ENCODE results near the gene PLXNA4. TPM values are rescaled to one million over a fixed set of nuclear protein-coding genes. Genes with fewer than 3 reads are reported as not detected.

Gene PLXNA4
- total RNA-seq, 1 experiment from 2014 or later: 0.10 TPM

DNA sequence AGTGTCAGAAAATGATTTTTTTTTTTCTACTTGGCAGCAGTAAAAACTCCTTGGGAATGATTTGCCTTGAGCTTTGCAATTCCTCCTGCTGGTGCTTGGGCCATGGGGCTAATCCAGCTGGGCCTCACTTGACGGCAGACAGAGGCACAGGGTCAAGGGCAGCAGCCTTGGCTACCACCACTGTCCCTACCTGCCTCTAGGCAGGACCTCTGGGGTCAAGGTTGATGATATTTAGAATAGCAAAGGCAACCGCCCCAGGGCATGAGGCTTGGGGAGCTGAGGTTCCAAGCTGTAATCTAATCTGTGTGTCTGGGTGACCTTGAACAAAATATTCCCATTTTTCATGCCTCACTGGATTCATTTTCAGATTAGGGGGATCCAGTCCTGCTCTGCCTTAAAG is 327.4 kb downstream of the PLXNA4 start:
- DNase-seq (ENCODE audit: low read depth, low spot score) (no peak), ATAC-seq (no peak)
- TF ChIP-seq SIN3A (IDR thresholded peaks at IDR 0.05; ENCODE audit: borderline replicate concordance, insufficient read depth, low read depth, low read length): no peak
- TF ChIP-seq, protein P1, sequence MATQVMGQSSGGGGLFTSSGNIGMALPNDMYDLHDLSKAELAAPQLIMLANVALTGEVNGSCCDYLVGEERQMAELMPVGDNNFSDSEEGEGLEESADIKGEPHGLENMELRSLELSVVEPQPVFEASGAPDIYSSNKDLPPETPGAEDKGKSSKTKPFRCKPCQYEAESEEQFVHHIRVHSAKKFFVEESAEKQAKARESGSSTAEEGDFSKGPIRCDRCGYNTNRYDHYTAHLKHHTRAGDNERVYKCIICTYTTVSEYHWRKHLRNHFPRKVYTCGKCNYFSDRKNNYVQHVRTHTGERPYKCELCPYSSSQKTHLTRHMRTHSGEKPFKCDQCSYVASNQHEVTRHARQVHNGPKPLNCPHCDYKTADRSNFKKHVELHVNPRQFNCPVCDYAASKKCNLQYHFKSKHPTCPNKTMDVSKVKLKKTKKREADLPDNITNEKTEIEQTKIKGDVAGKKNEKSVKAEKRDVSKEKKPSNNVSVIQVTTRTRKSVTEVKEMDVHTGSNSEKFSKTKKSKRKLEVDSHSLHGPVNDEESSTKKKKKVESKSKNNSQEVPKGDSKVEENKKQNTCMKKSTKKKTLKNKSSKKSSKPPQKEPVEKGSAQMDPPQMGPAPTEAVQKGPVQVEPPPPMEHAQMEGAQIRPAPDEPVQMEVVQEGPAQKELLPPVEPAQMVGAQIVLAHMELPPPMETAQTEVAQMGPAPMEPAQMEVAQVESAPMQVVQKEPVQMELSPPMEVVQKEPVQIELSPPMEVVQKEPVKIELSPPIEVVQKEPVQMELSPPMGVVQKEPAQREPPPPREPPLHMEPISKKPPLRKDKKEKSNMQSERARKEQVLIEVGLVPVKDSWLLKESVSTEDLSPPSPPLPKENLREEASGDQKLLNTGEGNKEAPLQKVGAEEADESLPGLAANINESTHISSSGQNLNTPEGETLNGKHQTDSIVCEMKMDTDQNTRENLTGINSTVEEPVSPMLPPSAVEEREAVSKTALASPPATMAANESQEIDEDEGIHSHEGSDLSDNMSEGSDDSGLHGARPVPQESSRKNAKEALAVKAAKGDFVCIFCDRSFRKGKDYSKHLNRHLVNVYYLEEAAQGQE (IDR thresholded peaks at IDR 0.05; ENCODE audit: insufficient read depth in 1 of 2, low read depth in 2 of 2, low read length in 1 of 2): no peak
- no peak for TF ChIP-seq TCF7L2 (IDR thresholded peaks at IDR 0.05; ENCODE audit: low read depth, low read length)
- TF ChIP-seq, protein P2, sequence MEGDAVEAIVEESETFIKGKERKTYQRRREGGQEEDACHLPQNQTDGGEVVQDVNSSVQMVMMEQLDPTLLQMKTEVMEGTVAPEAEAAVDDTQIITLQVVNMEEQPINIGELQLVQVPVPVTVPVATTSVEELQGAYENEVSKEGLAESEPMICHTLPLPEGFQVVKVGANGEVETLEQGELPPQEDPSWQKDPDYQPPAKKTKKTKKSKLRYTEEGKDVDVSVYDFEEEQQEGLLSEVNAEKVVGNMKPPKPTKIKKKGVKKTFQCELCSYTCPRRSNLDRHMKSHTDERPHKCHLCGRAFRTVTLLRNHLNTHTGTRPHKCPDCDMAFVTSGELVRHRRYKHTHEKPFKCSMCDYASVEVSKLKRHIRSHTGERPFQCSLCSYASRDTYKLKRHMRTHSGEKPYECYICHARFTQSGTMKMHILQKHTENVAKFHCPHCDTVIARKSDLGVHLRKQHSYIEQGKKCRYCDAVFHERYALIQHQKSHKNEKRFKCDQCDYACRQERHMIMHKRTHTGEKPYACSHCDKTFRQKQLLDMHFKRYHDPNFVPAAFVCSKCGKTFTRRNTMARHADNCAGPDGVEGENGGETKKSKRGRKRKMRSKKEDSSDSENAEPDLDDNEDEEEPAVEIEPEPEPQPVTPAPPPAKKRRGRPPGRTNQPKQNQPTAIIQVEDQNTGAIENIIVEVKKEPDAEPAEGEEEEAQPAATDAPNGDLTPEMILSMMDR (IDR thresholded peaks at IDR 0.05): no peak
- TF ChIP-seq POLR2AphosphoS5 (IDR thresholded peaks at IDR 0.05; ENCODE audit: low read depth, low read length): no peak
- ChIA-PET CTCF (no interaction called here), POLR2A (no interaction called here)
- H3K4me3 ChIP-seq (ENCODE audit: low read depth in 2 of 2, low read length in 2 of 2): no peak overlapping the region
- in situ Hi-C loops (cut with HindIII; ENCODE audit: low pct_unique_long_range_greater_than_20kb, low sequenced_read_pairs): no loop called here
- no peak overlapping the region for H3K27ac ChIP-seq (ENCODE audit: low read length)
- no peaks in the 10 kb centered on the region for H3K27me3 ChIP-seq (ENCODE audit: control insufficient read depth, insufficient read depth, low read length)
- no peaks in the 10 kb centered on the region for H3K9me3 ChIP-seq (ENCODE audit: control insufficient read depth, insufficient read depth, low read depth, low read length)
- H3K36me3 ChIP-seq (ENCODE audit: control insufficient read depth, insufficient read depth, low read length): no peaks in the 10 kb centered on the region
- intact Hi-C loops (cut with micrococcal nuclease; ENCODE audit: unreplicated experiment): no loop called here
- no peaks in the 10 kb centered on the region for H3K4me1 ChIP-seq (ENCODE audit: control insufficient read depth, insufficient read depth, low read length)
- no TSS peak for BruUV-seq (replicated peaks)

DNA sequence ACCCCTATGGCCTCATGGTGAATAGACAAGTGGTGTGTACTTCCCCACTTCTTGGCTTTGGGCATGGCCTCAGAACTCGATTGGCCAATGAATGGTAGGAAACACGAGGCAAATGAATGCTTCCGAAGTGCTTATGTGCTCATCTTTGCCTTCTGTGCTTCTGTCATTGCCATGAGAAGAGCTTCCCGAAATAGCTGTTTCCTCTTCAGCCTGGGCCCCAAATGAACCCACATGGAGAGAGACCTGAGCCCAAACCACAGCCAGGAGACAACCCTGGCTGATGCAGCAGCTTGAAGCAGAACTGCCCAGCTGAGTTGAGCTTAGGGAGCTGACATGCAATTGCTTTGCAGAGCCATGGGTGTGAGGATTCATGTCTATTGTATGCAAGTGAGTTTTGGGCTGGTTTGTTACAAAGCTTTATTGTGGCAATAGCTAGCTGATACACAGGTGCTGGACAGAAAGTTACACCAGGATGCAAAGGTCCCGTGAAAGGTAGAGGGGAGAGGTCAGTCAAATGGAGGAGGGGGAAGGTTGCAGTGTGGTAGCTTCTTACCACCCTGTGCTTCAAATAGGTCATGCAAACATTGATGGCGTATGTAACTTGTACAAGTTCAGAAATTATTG is 328.2 kb downstream of the PLXNA4 start:
- DNase-seq (ENCODE audit: low read depth, low spot score) (no peak), ATAC-seq (no peak)
- in situ Hi-C loops (cut with HindIII; ENCODE audit: low pct_unique_long_range_greater_than_20kb, low sequenced_read_pairs): no loop called here
- CTCF ChIA-PET: no interaction called here
- BruUV-seq (replicated peaks): no TSS peak
- no peak overlapping the region for H3K4me3 ChIP-seq (ENCODE audit: low read depth in 2 of 2, low read length in 2 of 2)
- H3K4me1 ChIP-seq (ENCODE audit: control insufficient read depth, insufficient read depth, low read length): no peaks in the 10 kb centered on the region
- TF ChIP-seq SIN3A (IDR thresholded peaks at IDR 0.05; ENCODE audit: borderline replicate concordance, insufficient read depth, low read depth, low read length) (no peak), POLR2AphosphoS5 (IDR thresholded peaks at IDR 0.05; ENCODE audit: low read depth, low read length) (no peak), TCF7L2 (IDR thresholded peaks at IDR 0.05; ENCODE audit: low read depth, low read length) (no peak)
- TF ChIP-seq, protein P2 (IDR thresholded peaks at IDR 0.05): no peak
- TF ChIP-seq, protein P1 (IDR thresholded peaks at IDR 0.05; ENCODE audit: insufficient read depth in 1 of 2, low read depth in 2 of 2, low read length in 1 of 2): no peak
- intact Hi-C loops (cut with micrococcal nuclease; ENCODE audit: unreplicated experiment): no loop called here
- H3K27me3 ChIP-seq (ENCODE audit: control insufficient read depth, insufficient read depth, low read length): no peaks in the 10 kb centered on the region
- POLR2A ChIA-PET: no interaction called here
- H3K36me3 ChIP-seq (ENCODE audit: control insufficient read depth, insufficient read depth, low read length): no peaks in the 10 kb centered on the region
- H3K27ac ChIP-seq (ENCODE audit: low read length): no peak overlapping the region
- H3K9me3 ChIP-seq (ENCODE audit: control insufficient read depth, insufficient read depth, low read depth, low read length): no peaks in the 10 kb centered on the region

Measured in Panc1 (cell line).